ENCODE results near the gene DLGAP1.

- no peak for TF ChIP-seq CTCF (IDR thresholded peaks at IDR 0.05)
- TF ChIP-seq POLR2A (IDR thresholded peaks at IDR 0.05), result no peak
- no peak for TF ChIP-seq POLR2AphosphoS5 (IDR thresholded peaks at IDR 0.05)
- TF ChIP-seq EP300 (IDR thresholded peaks at IDR 0.05), result no peak
Measured at GRCh38 chr18:4125224-4125623, 329.9 kb downstream of the DLGAP1 start.

Data from gastroesophageal sphincter (tissue), 3 donors.